Measurements from ENCODE around the gene AFF3. TPM values are rescaled to one million over a fixed set of nuclear protein-coding genes. Genes with fewer than 3 reads are reported as not detected.
"Not testable (repeated sequence)": the region's sequence is repeated elsewhere in the genome, so short reads cannot be mapped to it uniquely, and the experiment has no call there.

Gene AFF3
- total and polyA plus RNA-seq, 4 experiments from 2014 or later, result 0.63 to 4.6 (median 3.6) TPM

GRCh38 chr2:99933491-99933890 is 208.9 kb downstream of the AFF3 start:
- H3K4me3 ChIP-seq (ENCODE audit: low read length in 2 of 2); H3K36me3 Mint-ChIP-seq; H3K9me3 Mint-ChIP-seq; H3K27me3 ChIP-seq (ENCODE audit: insufficient read depth, low read length); H3K27ac ChIP-seq (ENCODE audit: low read depth, low read length); H3K9me3 ChIP-seq (ENCODE audit: control insufficient read depth in 1 of 2, low read length in 2 of 2); H3K27me3 Mint-ChIP-seq; DNase-seq; H3K27ac Mint-ChIP-seq; H3K4me1 ChIP-seq (ENCODE audit: insufficient read depth, low read length); intact Hi-C loops (cut with micrococcal nuclease); H3K4me1 Mint-ChIP-seq; POLR2A ChIA-PET (ENCODE audit: partially characterized antibody); H3K4me3 Mint-ChIP-seq; CTCF ChIA-PET (ENCODE audit: partially characterized antibody); H3K36me3 ChIP-seq (ENCODE audit: insufficient read depth, low read length): not testable (repeated sequence)

GRCh38 chr2:99928470-99929053 is 213.8 kb downstream of the AFF3 start:
- ChIA-PET CTCF (ENCODE audit: partially characterized antibody) (no interaction called here), POLR2A (ENCODE audit: partially characterized antibody) (no interaction called here)
- peaks cover 0 to 2% (median under 1%) of the 10 kb centered on the region in 8 donors for H3K9me3 Mint-ChIP-seq
- Histone ChIP-seq H3K27ac (ENCODE audit: low read depth, low read length) (no peak overlapping the region), H3K4me1 (ENCODE audit: insufficient read depth, low read length) (no peaks in the 10 kb centered on the region), H3K9me3 (ENCODE audit: control insufficient read depth in 1 of 2, low read length in 2 of 2) (no peaks in the 10 kb centered on the region), H3K27me3 (ENCODE audit: insufficient read depth, low read length) (no peaks in the 10 kb centered on the region), H3K4me3 (ENCODE audit: low read length in 2 of 2) (no peak overlapping the region), H3K36me3 (ENCODE audit: insufficient read depth, low read length) (no peaks in the 10 kb centered on the region)
- intact Hi-C loops (cut with micrococcal nuclease), result no loop called here
- no peaks in the 10 kb centered on the region for H3K4me1 Mint-ChIP-seq
- no peak overlapping the region for H3K4me3 Mint-ChIP-seq
- H3K27me3 Mint-ChIP-seq, result no peaks in the 10 kb centered on the region
- no peak for DNase-seq
- no peaks in the 10 kb centered on the region for H3K36me3 Mint-ChIP-seq
- no peak overlapping the region for H3K27ac Mint-ChIP-seq

- H3K27ac ChIP-seq (ENCODE audit: low read depth, low read length); DNase-seq; intact Hi-C loops (cut with micrococcal nuclease); H3K4me3 Mint-ChIP-seq; H3K9me3 ChIP-seq (ENCODE audit: control insufficient read depth in 1 of 2, low read length in 2 of 2); H3K36me3 Mint-ChIP-seq; H3K27me3 Mint-ChIP-seq; H3K4me1 ChIP-seq (ENCODE audit: insufficient read depth, low read length); H3K4me1 Mint-ChIP-seq; H3K9me3 Mint-ChIP-seq; H3K27me3 ChIP-seq (ENCODE audit: insufficient read depth, low read length); H3K27ac Mint-ChIP-seq; POLR2A ChIA-PET (ENCODE audit: partially characterized antibody); H3K4me3 ChIP-seq (ENCODE audit: low read length in 2 of 2); H3K36me3 ChIP-seq (ENCODE audit: insufficient read depth, low read length): not testable (repeated sequence)
- CTCF ChIA-PET (ENCODE audit: partially characterized antibody), result interaction anchor here (0.9 kb wide), 1 partner anchor 15 kb away, joined by 3 read pairs; no protein-coding TSS in a partner anchor
These were observed 214.6 kb downstream of the AFF3 start for GRCh38 chr2:99927690-99928207.

- Histone ChIP-seq H3K36me3 (ENCODE audit: insufficient read depth, low read length) (no peaks in the 10 kb centered on the region), H3K4me1 (ENCODE audit: insufficient read depth, low read length) (no peaks in the 10 kb centered on the region), H3K27me3 (ENCODE audit: insufficient read depth, low read length) (no peaks in the 10 kb centered on the region), H3K9me3 (ENCODE audit: control insufficient read depth in 1 of 2, low read length in 2 of 2) (no peaks in the 10 kb centered on the region), H3K4me3 (ENCODE audit: low read length in 2 of 2) (no peak overlapping the region), H3K27ac (ENCODE audit: low read depth, low read length) (no peak overlapping the region)
- H3K27me3 Mint-ChIP-seq, result no peaks in the 10 kb centered on the region
- H3K4me1 Mint-ChIP-seq, result no peaks in the 10 kb centered on the region
- H3K27ac Mint-ChIP-seq, result no peak overlapping the region
- intact Hi-C loops (cut with micrococcal nuclease), result no loop called here
- ChIA-PET POLR2A (ENCODE audit: partially characterized antibody) (no interaction called here), CTCF (ENCODE audit: partially characterized antibody) (interaction anchor here (0.9 kb wide), 1 partner anchor 15 kb away, joined by 3 read pairs; no protein-coding TSS in a partner anchor)
- peaks cover 0 to 1% (median 0%) of the 10 kb centered on the region in 8 donors for H3K9me3 Mint-ChIP-seq
- no peak overlapping the region for H3K4me3 Mint-ChIP-seq
- no peak for DNase-seq
- no peaks in the 10 kb centered on the region for H3K36me3 Mint-ChIP-seq
These were observed 215.4 kb downstream of the AFF3 start for GRCh38 chr2:99926986-99927385.

- no peaks in the 10 kb centered on the region for H3K36me3 ChIP-seq (ENCODE audit: insufficient read depth, low read length)
- peaks cover 0 to 4% (median 0%) of the 10 kb centered on the region in 8 donors for H3K9me3 Mint-ChIP-seq
- H3K36me3 Mint-ChIP-seq, result no peaks in the 10 kb centered on the region
- CTCF ChIA-PET (ENCODE audit: partially characterized antibody), result no interaction called here
- intact Hi-C loops (cut with micrococcal nuclease), result no loop called here
- POLR2A ChIA-PET (ENCODE audit: partially characterized antibody), result no interaction called here
- no peaks in the 10 kb centered on the region for H3K4me1 ChIP-seq (ENCODE audit: insufficient read depth, low read length)
- DNase-seq, result no peak
- H3K27ac Mint-ChIP-seq, result no peak overlapping the region
- H3K27ac ChIP-seq (ENCODE audit: low read depth, low read length), result no peak overlapping the region
- no peaks in the 10 kb centered on the region for H3K9me3 ChIP-seq (ENCODE audit: control insufficient read depth in 1 of 2, low read length in 2 of 2)
- no peak overlapping the region for H3K4me3 ChIP-seq (ENCODE audit: low read length in 2 of 2)
- no peaks in the 10 kb centered on the region for H3K27me3 Mint-ChIP-seq
- H3K4me1 Mint-ChIP-seq, result no peaks in the 10 kb centered on the region
- H3K27me3 ChIP-seq (ENCODE audit: insufficient read depth, low read length), result no peaks in the 10 kb centered on the region
- H3K4me3 Mint-ChIP-seq, result no peak overlapping the region
These were observed 216.4 kb downstream of the AFF3 start for GRCh38 chr2:99925960-99926359.

GRCh38 chr2:99922664-99923063 is 219.7 kb downstream of the AFF3 start:
- no peak for DNase-seq
- Histone ChIP-seq H3K27me3 (ENCODE audit: insufficient read depth, low read length) (no peaks in the 10 kb centered on the region), H3K36me3 (ENCODE audit: insufficient read depth, low read length) (no peaks in the 10 kb centered on the region), H3K4me3 (ENCODE audit: low read length in 2 of 2) (no peak overlapping the region), H3K4me1 (ENCODE audit: insufficient read depth, low read length) (no peaks in the 10 kb centered on the region), H3K9me3 (ENCODE audit: control insufficient read depth in 1 of 2, low read length in 2 of 2) (no peaks in the 10 kb centered on the region), H3K27ac (ENCODE audit: low read depth, low read length) (no peak overlapping the region)
- Mint-ChIP-seq H3K9me3 (peaks cover 0 to 4% (median 0%) of the 10 kb centered on the region in 8 donors), H3K4me1 (no peaks in the 10 kb centered on the region), H3K27ac (no peak overlapping the region), H3K4me3 (no peak overlapping the region), H3K27me3 (no peaks in the 10 kb centered on the region), H3K36me3 (no peaks in the 10 kb centered on the region)
- CTCF ChIA-PET (ENCODE audit: partially characterized antibody), result no interaction called here
- intact Hi-C loops (cut with micrococcal nuclease), result no loop called here
- POLR2A ChIA-PET (ENCODE audit: partially characterized antibody), result no interaction called here

- Histone ChIP-seq H3K27ac (ENCODE audit: low read depth, low read length) (no peak overlapping the region), H3K9me3 (ENCODE audit: control insufficient read depth in 1 of 2, low read length in 2 of 2) (no peaks in the 10 kb centered on the region), H3K27me3 (ENCODE audit: insufficient read depth, low read length) (no peaks in the 10 kb centered on the region), H3K4me1 (ENCODE audit: insufficient read depth, low read length) (no peaks in the 10 kb centered on the region), H3K4me3 (ENCODE audit: low read length in 2 of 2) (no peak overlapping the region), H3K36me3 (ENCODE audit: insufficient read depth, low read length) (no peaks in the 10 kb centered on the region)
- H3K9me3 Mint-ChIP-seq, result peaks cover 0 to 4% (median 0%) of the 10 kb centered on the region in 8 donors
- H3K4me3 Mint-ChIP-seq, result no peak overlapping the region
- H3K36me3 Mint-ChIP-seq, result no peaks in the 10 kb centered on the region
- ChIA-PET CTCF (ENCODE audit: partially characterized antibody) (no interaction called here), POLR2A (ENCODE audit: partially characterized antibody) (no interaction called here)
- DNase-seq, result no peak
- intact Hi-C loops (cut with micrococcal nuclease), result no loop called here
- no peaks in the 10 kb centered on the region for H3K27me3 Mint-ChIP-seq
- H3K4me1 Mint-ChIP-seq, result no peaks in the 10 kb centered on the region
- no peak overlapping the region for H3K27ac Mint-ChIP-seq
These were observed 220.5 kb downstream of the AFF3 start for GRCh38 chr2:99921903-99922302.

- H3K9me3 Mint-ChIP-seq, result peaks cover 0 to 4% (median 0%) of the 10 kb centered on the region in 8 donors
- Histone ChIP-seq H3K27ac (ENCODE audit: low read depth, low read length) (no peak overlapping the region), H3K36me3 (ENCODE audit: insufficient read depth, low read length) (no peaks in the 10 kb centered on the region), H3K9me3 (ENCODE audit: control insufficient read depth in 1 of 2, low read length in 2 of 2) (no peaks in the 10 kb centered on the region), H3K4me3 (ENCODE audit: low read length in 2 of 2) (no peak overlapping the region), H3K4me1 (ENCODE audit: insufficient read depth, low read length) (no peaks in the 10 kb centered on the region), H3K27me3 (ENCODE audit: insufficient read depth, low read length) (no peaks in the 10 kb centered on the region)
- H3K4me3 Mint-ChIP-seq, result no peak overlapping the region
- no peaks in the 10 kb centered on the region for H3K4me1 Mint-ChIP-seq
- no peak for DNase-seq
- POLR2A ChIA-PET (ENCODE audit: partially characterized antibody), result no interaction called here
- H3K36me3 Mint-ChIP-seq, result no peaks in the 10 kb centered on the region
- CTCF ChIA-PET (ENCODE audit: partially characterized antibody), result no interaction called here
- intact Hi-C loops (cut with micrococcal nuclease), result no loop called here
- no peaks in the 10 kb centered on the region for H3K27me3 Mint-ChIP-seq
- no peak overlapping the region for H3K27ac Mint-ChIP-seq
These were observed 224.0 kb downstream of the AFF3 start for GRCh38 chr2:99918389-99918788.

Data from CD4-positive, alpha-beta memory T cell (primary cell).